ENCODE measurements around the gene SORBS2. TPM values are rescaled to one million over a fixed set of nuclear protein-coding genes. Genes with fewer than 3 reads are reported as not detected.

The SORBS2 gene
- total RNA-seq, 4 donors from 2014 or later: 21.5 to 118 (median 29.5) TPM

- H3K9me3 ChIP-seq: no peaks in the 10 kb centered on the region
- TF ChIP-seq POLR2A (IDR thresholded peaks at IDR 0.05): no peak
- no peak for TF ChIP-seq CTCF (IDR thresholded peaks at IDR 0.05)
- H3K4me3 ChIP-seq: no peak overlapping the region
- H3K27ac ChIP-seq: no peak overlapping the region
- H3K36me3 ChIP-seq: no peaks in the 10 kb centered on the region
- no peaks in the 10 kb centered on the region for H3K4me1 ChIP-seq
- DNase-seq: no peak
- intact Hi-C loops (cut with DNase I; ENCODE audit: low total_unique reads): no loop called here
- H3K27me3 ChIP-seq: no peaks in the 10 kb centered on the region
These were observed 23.3 kb upstream of the SORBS2 start for GRCh38 chr4:185835336-185835735.

- intact Hi-C loops (cut with DNase I; ENCODE audit: low total_unique reads): no loop called here
- H3K4me1 ChIP-seq: no peaks in the 10 kb centered on the region
- no peaks in the 10 kb centered on the region for H3K36me3 ChIP-seq
- H3K27me3 ChIP-seq: no peaks in the 10 kb centered on the region
- DNase-seq: no peak
- no peaks in the 10 kb centered on the region for H3K9me3 ChIP-seq
- H3K4me3 ChIP-seq: no peak overlapping the region
- TF ChIP-seq POLR2A (IDR thresholded peaks at IDR 0.05): no peak
- no peak for TF ChIP-seq CTCF (IDR thresholded peaks at IDR 0.05)
- no peak overlapping the region for H3K27ac ChIP-seq
These were observed 22.8 kb upstream of the SORBS2 start for GRCh38 chr4:185834778-185835177.

- no peaks in the 10 kb centered on the region for H3K36me3 ChIP-seq
- no peak for TF ChIP-seq POLR2A (IDR thresholded peaks at IDR 0.05)
- TF ChIP-seq CTCF (IDR thresholded peaks at IDR 0.05): no peak
- H3K27me3 ChIP-seq: no peaks in the 10 kb centered on the region
- intact Hi-C loops (cut with DNase I; ENCODE audit: low total_unique reads): no loop called here
- H3K27ac ChIP-seq: no peak overlapping the region
- DNase-seq: no peak
- no peaks in the 10 kb centered on the region for H3K9me3 ChIP-seq
- H3K4me1 ChIP-seq: no peaks in the 10 kb centered on the region
- no peak overlapping the region for H3K4me3 ChIP-seq
These were observed 22.1 kb upstream of the SORBS2 start for GRCh38 chr4:185834088-185834487.

- no peak for DNase-seq
- Histone ChIP-seq H3K4me1 (no peaks in the 10 kb centered on the region), H3K27me3 (no peaks in the 10 kb centered on the region), H3K4me3 (no peak overlapping the region), H3K9me3 (no peaks in the 10 kb centered on the region), H3K27ac (no peak overlapping the region), H3K36me3 (no peaks in the 10 kb centered on the region)
- no peak for TF ChIP-seq CTCF (IDR thresholded peaks at IDR 0.05)
- no peak for TF ChIP-seq POLR2A (IDR thresholded peaks at IDR 0.05)
- intact Hi-C loops (cut with DNase I; ENCODE audit: low total_unique reads): no loop called here
These were observed 21.1 kb upstream of the SORBS2 start for GRCh38 chr4:185833055-185833598.

GRCh38 chr4:185831125-185831815 is 19.3 kb upstream of the SORBS2 start:
- no peaks in the 10 kb centered on the region for H3K9me3 ChIP-seq
- no peak overlapping the region for H3K27ac ChIP-seq
- no peak for DNase-seq
- H3K4me3 ChIP-seq: no peak overlapping the region
- TF ChIP-seq CTCF (IDR thresholded peaks at IDR 0.05) (no peak), POLR2A (IDR thresholded peaks at IDR 0.05) (no peak)
- intact Hi-C loops (cut with DNase I; ENCODE audit: low total_unique reads): no loop called here
- no peaks in the 10 kb centered on the region for H3K27me3 ChIP-seq
- no peaks in the 10 kb centered on the region for H3K4me1 ChIP-seq
- H3K36me3 ChIP-seq: no peaks in the 10 kb centered on the region

Measured in uterus (tissue), 4 donors.